ENCODE measurements around the gene EML1.
"Not testable (repeated sequence)": the region's sequence is repeated elsewhere in the genome, so short reads cannot be mapped to it uniquely, and the experiment has no call there.

The EML1 gene

DNA sequence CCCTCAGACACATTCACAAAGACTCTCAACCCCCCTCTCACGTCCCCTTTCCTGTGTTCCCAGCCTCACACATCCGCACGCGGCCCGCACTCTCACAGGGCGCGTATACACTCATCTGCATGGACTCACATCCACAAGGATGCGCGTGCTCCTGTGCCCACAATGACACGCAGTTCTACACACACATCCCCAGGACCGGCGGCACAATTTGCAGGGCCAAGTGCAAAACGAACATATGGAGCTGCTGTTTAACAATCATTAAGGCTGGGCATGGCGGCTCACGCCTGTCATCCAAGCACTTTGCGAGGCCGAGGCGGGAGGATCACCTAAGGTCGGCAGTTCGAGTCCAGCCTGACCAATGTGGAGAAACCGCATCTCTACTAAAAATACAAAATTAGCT is 36.4 kb upstream of the EML1 start:
- DNase-seq: no peak

DNA sequence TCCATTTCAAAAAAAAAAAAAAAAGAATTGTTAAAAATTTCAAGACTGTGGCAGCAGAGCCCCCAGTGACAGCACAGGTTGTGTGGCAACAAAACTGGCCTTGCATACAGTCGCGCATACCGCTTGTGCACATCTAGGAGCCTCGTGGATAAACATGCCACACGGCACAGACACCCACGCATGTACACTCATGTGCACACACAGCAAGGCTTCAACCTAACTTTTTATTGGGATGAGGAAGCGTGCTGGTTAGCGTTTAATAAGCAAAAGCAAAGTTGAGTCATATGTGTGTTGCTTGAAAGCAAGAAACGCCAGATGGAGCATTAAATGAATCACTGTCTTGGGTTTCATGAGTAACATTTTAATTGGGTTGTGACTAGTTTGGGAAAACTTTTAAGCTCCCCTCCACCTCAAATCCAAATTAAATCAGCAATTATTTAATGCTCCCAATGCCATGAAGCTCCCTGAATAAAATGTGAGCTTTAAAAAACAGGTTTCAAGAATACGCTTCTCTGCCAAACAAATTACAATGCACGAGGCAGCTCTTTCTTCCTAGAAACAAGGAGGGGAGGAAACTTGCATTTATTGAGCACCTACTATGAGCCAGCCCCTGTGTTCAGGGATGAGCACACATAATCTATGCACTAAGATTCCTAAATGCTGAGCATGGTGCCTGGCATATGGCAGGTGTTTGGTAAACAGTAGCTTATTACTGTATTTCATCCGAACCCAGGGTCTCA is 35.7 kb upstream of the EML1 start:
- no peak for DNase-seq

DNA sequence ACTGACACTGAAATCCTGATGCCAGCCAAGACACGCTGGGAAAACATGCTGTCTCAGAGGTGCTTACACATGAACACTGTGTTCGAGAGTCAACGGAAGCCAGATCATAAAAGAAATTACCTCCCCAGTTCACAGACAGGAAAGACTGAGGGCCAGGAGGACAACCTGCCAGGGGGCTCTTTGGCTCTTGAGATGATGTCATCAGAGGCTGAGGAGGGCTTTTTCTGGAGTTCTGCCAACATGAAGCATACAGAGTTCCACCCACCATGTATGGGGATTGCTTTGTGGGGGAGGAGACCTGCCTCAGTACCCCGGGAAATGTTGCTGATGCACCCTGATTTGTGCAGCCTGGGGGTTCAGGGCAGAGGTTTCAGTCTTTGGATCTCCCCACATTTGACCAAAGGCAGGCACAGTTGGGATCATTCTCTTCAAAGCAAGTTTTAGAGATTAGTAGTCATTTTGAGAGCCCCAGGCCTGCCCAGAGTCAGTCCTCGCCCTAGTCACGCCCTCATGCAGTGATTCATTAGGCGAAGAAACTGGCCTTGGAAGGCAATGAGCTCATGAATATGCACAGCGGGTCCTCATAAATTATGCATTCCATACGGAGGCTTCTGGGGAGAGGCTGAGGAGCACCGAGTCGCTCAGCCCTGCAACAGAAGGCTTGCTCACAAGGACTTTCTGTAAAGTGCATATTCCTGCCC is 34.9 kb upstream of the EML1 start:
- DNase-seq: no peak

DNA sequence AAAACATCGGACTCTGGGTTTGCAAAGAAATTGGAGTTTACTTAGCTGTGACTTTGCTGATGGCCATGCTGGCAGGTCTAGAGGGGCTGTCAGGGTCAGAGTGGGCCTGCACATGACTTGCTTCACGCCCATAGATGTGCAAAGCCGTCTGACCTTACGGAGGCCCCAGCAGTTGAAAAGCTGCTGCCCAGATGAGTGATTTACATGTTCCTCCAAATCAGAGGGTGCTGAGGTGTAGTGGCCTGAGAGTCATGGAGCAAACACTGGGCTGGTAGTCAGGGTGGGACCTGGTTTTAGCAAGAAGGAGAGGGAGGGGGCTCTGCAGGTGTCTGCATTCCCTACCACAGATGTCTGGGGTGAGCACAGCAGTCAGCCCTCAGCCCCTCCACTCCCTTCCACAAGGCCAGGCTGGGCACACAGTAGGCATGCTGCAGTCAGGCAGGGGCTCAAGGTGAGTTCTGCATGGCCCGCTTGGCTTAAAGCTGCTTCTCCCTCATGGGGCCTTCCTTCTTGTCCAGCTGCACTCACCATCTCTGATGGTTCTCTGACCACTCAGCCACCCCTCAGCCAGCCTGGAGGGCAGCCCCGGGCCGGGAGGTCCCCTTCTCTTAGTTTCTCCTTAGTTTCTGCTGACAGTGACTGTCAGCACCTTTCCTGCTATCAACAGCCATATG is 34.2 kb upstream of the EML1 start:
- DNase-seq: no peak

DNA sequence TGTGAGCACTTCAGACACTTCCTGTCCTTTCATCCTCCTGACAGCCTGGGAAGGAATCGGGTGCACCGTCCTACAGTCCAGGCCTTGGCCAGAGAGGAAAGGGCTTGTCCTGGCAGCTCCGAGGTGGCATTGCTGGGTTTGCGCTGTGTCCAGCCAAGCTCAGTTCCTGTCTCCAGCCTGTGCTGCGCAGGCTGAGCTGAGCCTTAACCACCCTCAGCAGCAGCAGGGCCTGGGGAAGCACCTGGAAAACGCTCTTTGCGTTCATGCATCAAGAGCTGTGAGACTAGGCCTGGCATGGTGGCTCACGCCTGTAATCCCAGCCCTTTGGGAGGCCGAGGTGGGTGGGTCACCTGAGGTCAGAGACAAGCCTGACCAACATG is 33.7 kb upstream of the EML1 start:
- DNase-seq: no peak

DNA sequence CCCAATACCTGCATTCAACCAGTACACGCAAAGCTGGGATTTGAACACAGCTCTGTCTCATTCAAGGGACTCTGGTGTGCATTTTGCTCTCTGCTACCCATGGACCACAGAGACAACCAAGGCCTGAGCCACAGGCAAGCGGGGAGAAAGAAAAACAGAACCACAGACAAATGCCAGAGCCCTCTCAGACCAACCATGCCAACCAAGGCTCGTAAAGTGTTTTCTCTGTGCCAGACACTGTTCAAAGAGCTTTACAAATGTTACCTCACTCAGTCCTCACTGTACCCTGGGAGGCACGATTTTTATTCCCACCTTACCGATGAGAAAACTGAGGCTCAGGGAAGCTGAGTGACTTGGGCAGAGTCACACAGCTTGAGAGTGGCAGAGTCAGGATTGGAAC is 32.4 kb upstream of the EML1 start:
- DNase-seq: no peak

DNA sequence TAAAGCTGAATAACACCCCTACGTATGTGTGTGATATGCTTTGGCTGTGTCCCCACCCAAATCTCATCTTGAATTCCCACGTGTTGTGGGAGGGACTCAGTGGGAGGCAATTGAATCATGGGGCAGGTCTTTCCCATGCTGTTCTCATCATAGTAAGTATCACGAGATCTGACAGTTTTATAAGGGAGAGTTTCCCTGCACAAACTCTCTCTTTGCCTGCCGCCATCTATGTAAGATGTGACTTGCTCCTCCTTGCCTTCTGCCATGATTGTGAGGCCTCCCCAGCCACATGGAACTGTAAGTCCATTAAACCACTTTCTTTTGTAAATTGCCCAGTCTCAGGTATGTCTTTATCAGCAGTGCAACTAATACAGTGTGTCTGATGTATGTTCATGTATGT is 30.3 kb upstream of the EML1 start:
- not testable (repeated sequence) for DNase-seq

DNA sequence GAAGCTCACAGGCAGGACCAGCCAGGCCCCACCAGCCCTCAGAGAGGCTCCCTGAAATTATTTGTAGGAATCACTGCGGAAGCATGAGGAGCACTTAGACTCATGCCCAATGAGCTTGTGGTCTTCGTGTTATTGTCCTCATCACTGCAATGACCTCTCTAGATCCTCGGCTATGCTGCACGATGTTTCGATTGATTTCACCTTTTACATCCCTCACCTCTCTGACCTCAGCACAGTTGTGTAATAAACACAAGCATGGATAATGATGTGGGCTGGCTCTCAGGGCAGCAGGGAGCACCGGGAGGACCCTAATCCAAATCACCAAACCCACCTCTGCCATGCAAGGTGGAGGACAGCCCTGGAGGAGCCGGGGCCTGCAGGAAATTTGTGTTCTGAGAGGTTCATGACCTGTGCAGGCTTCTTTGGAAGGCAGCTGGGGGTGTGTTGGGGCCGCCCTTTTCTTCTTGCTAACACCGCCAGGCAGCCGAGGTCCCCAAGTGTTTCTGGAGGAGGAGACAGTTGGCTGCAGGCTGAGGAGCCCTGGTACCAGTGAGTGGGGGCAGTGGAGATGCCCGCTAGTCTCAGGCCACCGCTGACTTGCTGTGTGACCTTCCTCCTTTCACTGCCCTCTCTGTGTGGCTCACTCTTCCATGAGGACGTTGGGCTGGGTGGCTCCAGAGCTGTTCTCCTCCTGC is 29.5 kb upstream of the EML1 start:
- no peak for DNase-seq

DNA sequence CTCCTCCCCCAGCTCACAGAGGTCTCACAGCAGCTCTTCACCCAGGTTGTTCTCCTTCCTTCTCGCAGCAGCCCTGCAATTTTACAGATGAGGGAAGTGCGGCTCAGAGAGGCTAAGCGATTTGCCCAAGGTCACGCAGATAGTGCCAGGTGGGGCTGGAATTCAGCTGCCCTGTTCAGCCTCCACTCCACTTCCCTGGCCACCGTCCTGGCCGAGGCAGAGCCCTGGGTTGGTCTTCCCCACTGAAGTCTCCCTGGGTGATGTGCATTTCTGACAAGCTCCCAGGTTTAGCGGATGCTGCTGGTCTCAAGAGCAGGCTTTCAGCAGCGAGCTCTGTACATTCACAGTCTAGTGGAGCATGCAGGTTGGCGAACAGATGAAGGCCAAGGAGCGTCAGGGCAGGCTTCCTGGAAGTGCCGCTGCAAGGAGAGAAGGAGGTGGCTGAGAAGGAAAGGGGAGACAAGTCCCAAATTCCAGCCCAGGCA is 28.9 kb upstream of the EML1 start:
- DNase-seq: no peak

DNA sequence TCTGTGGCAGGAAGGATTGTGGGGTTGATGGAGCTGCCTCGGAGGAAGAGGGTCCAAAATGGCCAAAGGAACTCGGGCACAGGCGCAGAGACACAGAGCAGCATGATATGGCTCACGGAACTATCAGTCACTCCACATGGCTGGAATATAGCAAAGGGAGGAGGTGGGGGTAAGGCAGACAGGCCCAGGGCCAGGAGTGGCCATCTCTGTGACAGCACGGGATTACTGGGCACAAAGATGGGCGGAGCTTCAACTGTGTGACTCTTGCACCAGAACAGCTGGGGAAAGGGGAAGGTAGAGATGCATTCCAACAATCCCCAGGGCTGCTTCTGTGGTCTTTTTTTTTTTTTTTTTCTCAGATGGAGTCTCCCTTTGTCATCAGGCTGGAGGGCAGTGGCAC is 24.8 kb upstream of the EML1 start:
- no peak for DNase-seq

DNA sequence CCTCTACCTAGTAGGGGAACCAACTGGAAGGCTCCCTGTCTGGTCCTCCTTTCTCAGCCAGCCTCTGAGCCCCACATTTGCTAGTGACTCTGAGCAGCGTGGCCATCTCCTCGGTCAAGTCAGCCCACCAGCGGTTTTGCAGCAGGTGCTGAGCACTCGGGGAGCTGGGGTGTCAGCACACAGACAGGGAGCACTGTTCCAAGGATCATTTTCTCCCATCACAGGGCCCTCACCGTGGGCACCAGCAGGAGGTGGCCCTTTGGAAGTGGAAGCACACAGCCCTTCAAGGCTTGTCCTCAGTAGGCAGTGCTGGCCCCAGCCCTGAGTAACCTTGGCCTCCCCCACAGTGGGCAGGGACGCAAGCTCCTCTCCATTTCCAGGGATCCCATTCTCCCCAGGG is 24.1 kb upstream of the EML1 start:
- DNase-seq: no peak

DNA sequence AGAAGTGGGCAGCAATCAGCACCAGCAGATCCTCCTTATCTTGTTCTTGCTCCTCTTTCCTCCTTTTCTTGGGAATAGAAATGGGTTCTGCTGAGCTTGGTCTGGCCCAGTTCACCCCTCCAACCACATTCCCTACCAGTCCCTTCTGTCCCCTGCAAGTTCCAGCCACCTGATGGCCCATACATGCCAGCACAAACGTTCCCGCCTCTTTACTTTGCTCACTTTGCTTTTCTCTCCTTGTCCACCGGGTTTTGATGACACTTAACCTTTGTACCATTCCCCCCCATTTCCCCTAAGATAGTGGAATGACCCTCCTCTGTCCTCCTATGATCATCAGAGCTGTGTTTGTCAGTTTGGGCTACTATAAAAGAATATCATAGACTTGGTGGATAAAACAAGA is 23.4 kb upstream of the EML1 start:
- DNase-seq: no peak

DNA sequence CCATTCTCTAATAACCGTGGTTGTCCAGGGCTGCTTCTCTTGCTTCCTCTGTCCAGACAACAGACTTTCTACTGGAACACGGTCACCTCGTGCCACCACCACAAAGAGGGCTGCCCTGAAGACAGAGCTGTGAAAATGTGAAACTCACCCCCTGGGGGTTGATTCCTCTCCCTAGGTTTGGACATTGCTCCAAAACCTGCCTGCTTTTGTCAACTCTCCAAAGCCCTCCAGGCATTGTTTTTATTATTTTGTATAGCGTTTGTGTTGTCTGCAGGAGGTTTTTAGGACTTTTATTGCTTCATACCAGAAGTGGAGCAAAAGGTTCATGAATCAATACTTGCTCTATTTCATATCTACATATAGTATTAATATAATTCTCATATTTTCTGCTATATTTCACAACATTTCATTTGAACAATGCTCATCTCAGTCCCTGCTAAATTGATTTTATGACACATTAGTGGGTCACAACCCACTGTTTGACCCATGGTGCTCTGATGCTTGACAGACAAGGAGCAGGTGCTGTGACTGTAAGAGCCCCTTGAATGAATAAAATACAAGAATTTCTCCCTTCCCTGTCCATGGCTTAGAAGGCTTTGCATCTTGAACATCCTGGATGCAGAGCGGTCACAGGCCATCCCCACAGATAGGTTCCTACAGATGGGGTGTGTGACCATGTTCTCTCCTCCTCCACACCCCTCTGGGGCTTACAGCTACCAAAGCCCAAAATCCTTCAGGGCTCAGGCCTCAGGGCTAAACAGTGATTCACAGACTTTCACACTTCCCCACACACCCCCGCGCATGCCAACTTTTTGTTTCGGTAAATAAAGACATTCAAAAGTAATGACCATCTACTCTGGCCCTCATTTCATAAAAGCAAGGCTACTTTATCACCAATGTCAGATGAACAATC is 20.6 kb upstream of the EML1 start:
- no peak for DNase-seq

DNA sequence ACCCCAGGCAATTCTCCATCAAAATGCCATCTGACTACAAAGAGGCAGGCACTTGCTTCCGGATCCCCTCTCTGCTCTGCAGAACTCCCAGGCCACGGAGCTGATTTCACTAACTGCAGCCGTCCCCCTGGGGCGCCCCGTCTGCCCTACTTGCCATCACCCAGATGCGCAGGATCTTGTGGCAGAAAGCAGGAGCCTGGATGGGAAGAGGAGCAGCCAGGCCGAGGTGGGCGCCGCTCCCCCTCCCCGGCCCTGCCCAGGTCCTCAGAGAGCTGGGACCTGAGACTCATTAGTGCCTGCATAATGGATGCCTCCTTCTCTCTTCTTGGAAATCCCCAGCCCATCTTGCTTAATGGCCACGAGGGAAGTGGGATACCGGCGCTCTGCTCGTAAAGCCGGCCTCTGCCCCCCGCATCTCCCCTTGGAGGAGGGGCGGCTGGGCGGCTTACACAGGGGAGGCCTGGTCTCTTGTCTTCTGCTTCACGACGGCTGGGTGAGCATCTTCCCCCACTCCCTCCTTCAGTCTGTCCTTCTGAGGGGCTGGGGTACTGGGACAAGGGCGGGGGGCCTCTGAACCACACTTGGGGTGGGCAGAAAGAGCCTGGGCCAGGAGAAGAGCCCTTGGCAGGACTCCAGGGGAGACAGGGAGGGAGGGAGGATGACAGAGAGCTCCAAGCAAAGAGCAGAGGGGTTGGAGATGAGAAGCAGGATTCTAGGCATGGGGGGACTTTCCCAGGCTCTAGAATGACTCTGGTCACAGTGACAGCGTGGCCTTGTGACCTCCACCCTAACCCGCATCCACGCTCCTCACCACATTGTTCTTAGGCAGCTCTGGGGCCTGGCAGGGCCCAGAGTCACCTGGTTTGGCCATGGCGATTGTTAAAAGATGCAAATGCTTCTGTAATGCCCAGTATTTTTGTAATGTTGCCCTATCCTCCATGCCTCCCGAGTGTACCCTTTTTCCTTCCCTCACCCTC is 19.4 kb upstream of the EML1 start:
- DNase-seq: no peak

DNA sequence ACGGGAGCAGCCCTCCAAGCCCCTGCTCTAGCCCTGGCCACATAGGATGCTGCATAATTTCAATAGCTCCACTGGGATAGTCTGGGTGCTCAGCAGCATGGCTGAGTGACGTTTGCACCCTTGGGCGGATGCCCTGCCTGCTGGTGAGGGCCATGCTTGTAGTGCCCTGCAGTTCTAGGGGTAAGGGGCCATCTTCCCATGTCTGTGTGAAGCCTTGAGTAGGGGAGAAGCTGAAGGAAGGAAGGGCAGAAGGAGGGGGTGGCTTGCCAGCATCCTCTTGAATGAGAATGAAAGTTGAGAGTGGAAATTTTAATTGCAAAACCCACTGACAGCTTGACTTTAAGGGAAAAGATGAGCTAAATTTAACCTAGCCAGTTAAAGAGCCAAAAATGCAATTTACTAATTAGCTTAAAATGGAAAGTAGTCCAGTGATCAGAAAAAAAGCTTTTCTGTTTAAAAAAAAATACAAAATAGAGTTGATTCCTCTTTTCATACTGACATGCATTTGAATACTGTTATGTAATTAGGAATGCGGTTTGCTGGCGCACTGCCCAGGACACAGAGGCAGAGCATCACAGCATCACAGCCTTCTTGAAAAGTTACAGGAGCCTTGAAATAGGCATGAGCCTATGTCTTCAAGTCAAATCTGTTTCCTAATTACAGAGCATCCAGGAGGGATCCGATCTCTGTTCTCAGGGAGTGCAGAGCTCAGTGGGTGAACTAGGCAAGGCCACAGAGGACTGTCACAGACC is 18.5 kb upstream of the EML1 start:
- peak; percentile 18 for DNase-seq

DNA sequence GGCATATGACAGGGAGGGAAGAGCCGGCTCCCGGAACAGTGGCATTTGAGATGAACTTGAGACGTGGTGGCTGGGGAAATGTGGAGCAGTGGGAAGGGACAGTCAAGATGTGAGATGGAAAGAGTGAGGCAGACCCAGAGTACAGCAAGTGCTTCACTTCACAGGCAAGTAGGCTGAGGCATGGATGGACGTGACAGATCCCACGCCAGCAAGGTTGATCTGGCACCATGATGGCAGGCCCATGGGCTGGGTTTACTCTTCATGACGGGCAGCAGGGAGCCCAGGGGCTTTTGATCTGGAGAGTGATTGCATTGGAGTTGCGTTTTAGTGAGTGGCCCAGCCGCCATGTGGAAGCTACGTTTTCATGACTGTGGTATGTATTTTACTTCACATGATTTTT is 17.9 kb upstream of the EML1 start:
- DNase-seq: no peak

DNA sequence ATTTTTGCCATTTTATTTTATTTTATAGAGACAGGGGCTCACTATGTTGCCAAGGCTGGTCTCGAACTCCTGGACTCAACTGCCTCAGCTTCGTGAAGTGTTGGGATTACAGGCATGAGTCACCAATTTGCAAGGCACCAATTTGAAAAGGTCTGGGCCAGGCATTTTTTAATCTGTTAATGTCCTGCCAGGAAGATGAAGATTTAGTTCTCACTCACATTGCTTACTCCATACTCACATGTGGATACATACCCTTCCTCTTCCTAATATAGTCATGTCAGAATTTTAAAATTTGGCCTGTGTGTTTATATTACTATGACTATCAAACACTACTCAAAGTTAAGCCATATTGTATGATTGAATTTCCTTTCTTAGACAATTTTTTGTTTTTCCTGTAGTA is 15.3 kb upstream of the EML1 start:
- DNase-seq: no peak

DNA sequence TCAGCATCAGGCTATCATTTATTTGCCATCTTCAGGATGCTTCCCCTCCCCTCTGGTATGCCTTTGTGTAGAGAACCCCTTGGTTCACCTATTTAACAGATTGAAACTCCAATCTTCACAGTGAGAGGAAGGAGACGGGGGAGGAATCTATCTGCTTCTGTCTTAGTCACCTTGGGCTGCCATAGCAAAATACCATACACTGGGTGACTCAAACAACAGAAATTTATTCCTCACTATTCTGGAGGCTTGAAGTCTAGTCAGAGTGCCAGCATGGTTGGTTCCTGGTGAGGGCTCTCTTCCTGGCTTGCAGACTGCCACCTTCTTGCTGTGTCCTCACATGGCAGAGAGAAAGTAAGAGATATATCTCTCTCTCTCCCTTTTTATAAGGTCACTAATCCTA is 13.5 kb upstream of the EML1 start:
- no peak for DNase-seq

DNA sequence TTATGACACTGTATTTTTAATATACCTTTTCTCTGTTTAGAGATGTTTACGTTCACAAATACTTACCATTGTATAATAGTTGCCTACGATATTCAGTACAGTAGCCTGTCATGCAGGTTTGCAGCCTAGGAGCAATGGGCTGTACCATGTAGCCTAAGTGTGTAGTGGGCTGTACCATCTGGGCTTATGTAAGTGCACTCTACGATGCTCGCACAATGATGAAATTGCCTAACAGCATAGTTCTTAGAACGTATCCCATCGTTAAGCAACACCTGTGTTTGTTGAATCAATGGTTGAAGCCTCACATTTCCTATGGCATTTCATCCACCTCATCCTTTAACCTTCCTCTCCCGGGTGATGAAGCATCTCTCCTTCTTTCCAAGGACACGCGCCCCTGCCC is 12.5 kb upstream of the EML1 start:
- no peak for DNase-seq

DNA sequence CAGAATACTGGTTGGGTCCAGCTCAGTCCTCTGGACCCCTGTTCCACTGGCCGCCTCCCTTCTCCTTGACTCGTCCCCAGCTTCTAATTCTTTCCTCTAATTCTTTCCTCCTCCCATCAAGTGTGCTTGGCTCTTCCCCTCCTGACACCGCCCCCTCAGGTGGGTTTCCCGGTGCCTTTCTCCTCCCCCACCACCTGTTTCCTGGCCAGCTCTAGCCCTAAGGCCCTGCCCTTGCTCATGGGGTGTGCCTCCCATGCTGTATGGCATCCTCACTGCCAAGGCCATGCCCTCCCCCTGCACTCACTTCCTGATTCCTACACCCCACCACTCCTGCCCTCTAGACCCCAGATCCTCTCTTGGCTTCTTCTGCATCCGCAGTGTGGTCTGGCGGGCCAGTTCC is 12.1 kb upstream of the EML1 start:
- DNase-seq: no peak
